ENCODE results near the gene ZNF618.

The ZNF618 gene

GRCh38 chr9:114025196-114025753, 149.2 kb downstream of the ZNF618 start:
- no peak for DNase-seq (ENCODE audit: low spot score)

- DNase-seq (ENCODE audit: low spot score), result no peak
Measured at GRCh38 chr9:114025760-114026159, 149.7 kb downstream of the ZNF618 start.

- DNase-seq (ENCODE audit: low spot score), result no peak
Measured at GRCh38 chr9:114026335-114026734, 150.2 kb downstream of the ZNF618 start.

GRCh38 chr9:114027159-114027862, 151.2 kb downstream of the ZNF618 start:
- no peak for DNase-seq (ENCODE audit: low spot score)

GRCh38 chr9:114027863-114028465, 151.9 kb downstream of the ZNF618 start:
- no peak for DNase-seq (ENCODE audit: low spot score)

GRCh38 chr9:114028646-114029045, 152.5 kb downstream of the ZNF618 start:
- DNase-seq (ENCODE audit: low spot score), result no peak

- no peak for DNase-seq (ENCODE audit: low spot score)
Measured at GRCh38 chr9:114029311-114030170, 153.4 kb downstream of the ZNF618 start.

- DNase-seq (ENCODE audit: low spot score), result no peak
Measured at GRCh38 chr9:114030364-114030763, 154.3 kb downstream of the ZNF618 start.

- DNase-seq (ENCODE audit: low spot score), result no peak
Measured at GRCh38 chr9:114031037-114031630, 155.0 kb downstream of the ZNF618 start.

- no peak for DNase-seq (ENCODE audit: low spot score)
Measured at GRCh38 chr9:114031948-114032840, 156.1 kb downstream of the ZNF618 start.

- no peak for DNase-seq (ENCODE audit: low spot score)
Measured at GRCh38 chr9:114033397-114034103, 157.4 kb downstream of the ZNF618 start.

GRCh38 chr9:114034196-114034595, 158.1 kb downstream of the ZNF618 start:
- DNase-seq (ENCODE audit: low spot score), result no peak

- DNase-seq (ENCODE audit: low spot score), result no peak
Measured at GRCh38 chr9:114034661-114035062, 158.6 kb downstream of the ZNF618 start.

GRCh38 chr9:114035221-114035844, 159.2 kb downstream of the ZNF618 start:
- DNase-seq (ENCODE audit: low spot score), result no peak

- DNase-seq (ENCODE audit: low spot score), result no peak
Measured at GRCh38 chr9:114035845-114036801, 160.0 kb downstream of the ZNF618 start.

- no peak for DNase-seq (ENCODE audit: low spot score)
Measured at GRCh38 chr9:114037249-114037648, 161.1 kb downstream of the ZNF618 start.

GRCh38 chr9:114037961-114038723, 162.0 kb downstream of the ZNF618 start:
- no peak for DNase-seq (ENCODE audit: low spot score)

- no peak for DNase-seq (ENCODE audit: low spot score)
Measured at GRCh38 chr9:114038724-114039313, 162.7 kb downstream of the ZNF618 start.
